ENCODE data around the gene BTBD10.

GRCh38 chr11:13462901-13463778 lies at the start of gene BTBD10:
- TF ChIP-seq CTCF (IDR thresholded peaks at IDR 0.05) (peak in 1 of 12 donors; percentile 8), POLR2A (IDR thresholded peaks at IDR 0.05) (peak in 1 of 2 donors; percentile 92)
